Right hindlimb (tissue), 1 donor: ENCODE data around the gene PTPRE.
A peak's percentile ranks its signal among the peaks of the same experiment; 100 is the strongest.
"Not testable (repeated sequence)": the region's sequence is repeated elsewhere in the genome, so short reads cannot be mapped to it uniquely, and the experiment has no call there.

ENCODE experiments used
- DNase-seq: peaks from one replicate; pipeline ENCODE4 v3.0.0-alpha.2; 2018

Gene PTPRE

DNA sequence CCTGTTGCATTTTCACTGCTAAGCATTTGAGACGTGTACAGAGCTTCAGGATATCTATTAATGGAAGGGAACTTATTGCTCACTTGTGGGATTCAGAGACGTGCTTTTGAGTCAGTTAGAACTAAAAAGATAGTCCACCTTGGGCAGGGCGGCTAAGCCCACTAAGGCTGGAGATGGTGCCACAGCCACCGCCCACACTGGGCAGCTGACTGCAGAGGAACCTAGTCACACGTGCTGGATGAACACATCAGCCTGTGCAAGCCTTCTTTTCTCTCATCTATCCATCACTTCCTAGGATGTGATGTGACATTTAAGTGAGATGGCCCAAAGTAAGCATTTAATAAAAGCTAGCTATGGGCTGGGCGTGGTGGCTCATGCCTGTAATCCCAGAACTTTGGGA, 78.0 kb downstream of the PTPRE start:
- DNase-seq, result no peak

DNA sequence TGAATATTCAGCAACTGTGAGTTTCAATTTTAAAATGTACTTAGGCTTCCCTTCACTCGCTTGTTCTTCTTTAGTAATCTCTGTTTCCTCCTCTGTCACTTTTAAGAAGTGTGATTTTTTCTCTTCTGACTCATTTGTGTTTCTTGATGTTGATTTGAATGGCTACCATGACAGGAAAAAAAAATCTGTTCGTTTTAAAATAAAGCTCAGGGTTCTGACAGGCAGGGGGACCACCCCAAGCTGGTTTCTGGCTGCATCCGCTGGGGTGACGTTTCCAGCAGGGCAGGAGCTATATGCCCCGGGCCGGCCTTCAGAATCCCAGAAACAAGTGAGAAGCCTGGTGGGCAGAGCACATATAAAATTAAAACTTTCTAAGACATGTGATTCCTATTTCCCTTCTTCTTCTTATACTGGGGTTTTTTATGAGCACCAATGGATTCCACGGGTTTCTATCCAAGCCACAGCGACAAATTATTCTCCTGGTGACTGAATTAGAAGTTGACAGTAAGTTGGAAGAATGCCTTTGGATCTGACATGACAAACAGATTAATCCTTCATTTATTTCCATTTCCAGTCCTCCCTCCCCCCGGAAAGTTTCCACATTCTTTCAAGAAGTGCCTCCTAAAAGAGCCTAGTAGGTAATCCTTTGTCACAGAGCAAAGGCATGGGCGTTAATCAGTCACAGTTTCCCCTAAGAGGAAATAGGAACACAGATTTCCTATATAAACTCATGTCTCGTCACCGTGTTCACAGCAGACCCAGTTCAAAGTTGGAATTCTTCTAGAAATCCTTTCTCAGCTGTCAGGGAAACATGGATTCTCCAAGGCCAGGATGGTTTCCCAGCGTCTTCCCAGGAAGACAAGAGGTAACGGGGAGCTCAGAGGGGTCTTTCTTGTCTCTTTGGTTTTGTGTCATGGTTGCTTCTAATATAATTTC, 79.9 kb downstream of the PTPRE start:
- DNase-seq, result no peak

GRCh38 chr10:127987467-127988380, 80.8 kb downstream of the PTPRE start:
- no peak for DNase-seq

- no peak for DNase-seq
Measured at GRCh38 chr10:127989481-127990012, 82.6 kb downstream of the PTPRE start.

DNA sequence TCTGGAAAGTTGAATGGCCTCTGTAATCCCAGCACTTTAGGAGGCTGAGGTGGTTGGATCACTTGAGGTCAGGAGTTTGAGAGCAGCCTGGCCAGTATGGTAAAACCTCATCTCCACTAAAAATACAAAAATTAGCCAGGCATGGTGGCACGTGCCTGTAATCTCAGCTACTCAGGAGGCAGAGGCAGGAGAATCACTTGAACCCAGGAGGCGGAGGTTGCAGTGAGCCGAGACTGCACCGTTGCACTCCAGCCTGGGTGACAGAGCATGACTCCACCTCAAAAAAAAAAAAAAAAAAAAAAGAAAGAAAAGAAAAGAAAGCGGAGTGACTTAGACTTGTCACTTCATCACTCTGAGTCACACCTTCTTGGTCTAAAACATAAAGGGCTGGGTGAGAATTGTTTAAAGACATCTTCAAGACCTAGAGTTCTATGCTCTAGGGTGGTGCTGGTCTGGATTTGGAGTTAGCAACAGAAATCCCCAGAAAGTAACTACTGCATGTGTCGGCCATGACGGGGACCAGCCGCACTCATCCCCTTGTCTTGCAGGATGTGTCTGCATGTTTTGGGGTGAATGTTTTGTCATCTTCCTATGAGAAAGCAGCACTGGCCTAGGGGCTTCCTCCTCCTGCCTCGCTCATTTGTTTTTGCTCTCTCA, 83.4 kb downstream of the PTPRE start:
- DNase-seq, result not testable (repeated sequence)

- DNase-seq, result no peak
Measured at GRCh38 chr10:127990846-127991542, 84.1 kb downstream of the PTPRE start.

DNA sequence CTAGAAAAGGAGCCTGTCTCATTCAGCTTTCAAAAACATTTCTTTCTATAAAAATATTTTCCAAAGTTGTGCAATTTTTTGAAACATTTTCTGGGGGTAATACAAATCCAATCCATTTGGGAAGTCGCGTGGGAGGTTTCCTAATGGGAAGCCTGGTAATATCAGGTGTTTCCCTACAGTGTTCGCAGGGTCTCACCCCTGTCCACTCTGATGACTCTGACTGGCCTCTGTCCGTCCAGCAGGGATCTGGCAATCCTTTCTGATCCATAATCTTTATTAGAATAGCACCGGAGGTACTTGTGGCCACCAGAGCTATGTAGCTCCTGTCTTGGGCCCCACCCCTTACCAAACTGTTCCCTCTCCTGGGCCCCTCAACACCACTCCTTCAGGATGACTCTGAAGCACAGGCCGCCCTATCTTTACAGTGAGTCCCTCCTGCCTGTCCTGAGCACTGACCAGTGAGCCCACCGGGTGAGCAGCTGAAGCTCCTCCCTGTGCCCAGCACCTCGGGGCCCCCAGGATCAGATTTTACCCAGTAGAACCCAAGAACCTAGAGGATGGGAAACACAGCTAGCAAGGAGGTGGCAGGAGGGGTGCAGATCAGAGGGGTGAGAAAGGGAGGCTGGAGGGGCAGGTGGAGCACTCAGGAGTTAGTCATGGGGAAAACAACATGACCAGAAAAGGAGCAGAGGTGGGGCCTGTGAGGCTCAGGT, 84.8 kb downstream of the PTPRE start:
- DNase-seq, result no peak

GRCh38 chr10:127992376-127992775, 85.5 kb downstream of the PTPRE start:
- DNase-seq, result no peak

- no peak for DNase-seq
Measured at GRCh38 chr10:127993056-127993690, 86.3 kb downstream of the PTPRE start.

- DNase-seq, result no peak
Measured at GRCh38 chr10:127995939-127996338, 89.0 kb downstream of the PTPRE start.

GRCh38 chr10:127996586-127996985, 89.7 kb downstream of the PTPRE start:
- no peak for DNase-seq

DNA sequence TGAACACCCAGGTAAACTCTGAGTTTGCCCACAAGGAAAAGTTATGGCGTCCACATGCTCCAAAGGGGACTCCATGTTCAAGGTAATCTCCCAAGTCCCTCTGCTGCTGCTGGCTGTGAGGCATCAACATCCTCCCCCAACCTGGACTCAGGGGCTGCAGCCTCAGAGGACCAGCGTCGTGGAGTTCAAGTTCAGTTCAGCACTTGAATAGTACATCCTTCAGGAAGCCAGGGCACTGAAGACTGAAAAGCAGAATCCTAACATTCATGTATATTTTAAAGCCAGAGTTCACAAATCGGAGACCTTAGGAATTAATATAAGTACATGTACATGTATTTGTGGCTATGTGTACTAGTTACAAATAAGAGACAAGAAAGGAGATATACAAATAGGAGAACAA, 90.4 kb downstream of the PTPRE start:
- no peak for DNase-seq

DNA sequence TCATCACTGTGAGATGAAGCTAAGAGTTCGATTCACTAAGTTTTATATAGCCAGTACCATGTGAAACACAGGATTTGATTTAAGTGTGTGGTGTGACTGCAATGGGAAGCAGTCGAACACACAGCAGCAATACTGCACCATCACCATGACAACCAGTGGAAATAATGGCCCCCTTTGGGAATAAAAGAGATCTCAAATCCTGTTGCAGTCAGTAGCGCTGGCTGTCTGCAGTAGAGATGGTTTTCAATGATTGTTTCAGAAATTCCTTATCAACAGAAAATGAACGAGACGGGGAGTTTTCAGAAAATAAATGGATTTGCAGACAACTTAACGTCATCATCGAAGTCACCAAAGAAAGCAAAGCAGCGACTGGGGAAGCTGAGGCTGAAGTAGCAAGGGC, 91.0 kb downstream of the PTPRE start:
- peak; percentile 55 for DNase-seq

DNA sequence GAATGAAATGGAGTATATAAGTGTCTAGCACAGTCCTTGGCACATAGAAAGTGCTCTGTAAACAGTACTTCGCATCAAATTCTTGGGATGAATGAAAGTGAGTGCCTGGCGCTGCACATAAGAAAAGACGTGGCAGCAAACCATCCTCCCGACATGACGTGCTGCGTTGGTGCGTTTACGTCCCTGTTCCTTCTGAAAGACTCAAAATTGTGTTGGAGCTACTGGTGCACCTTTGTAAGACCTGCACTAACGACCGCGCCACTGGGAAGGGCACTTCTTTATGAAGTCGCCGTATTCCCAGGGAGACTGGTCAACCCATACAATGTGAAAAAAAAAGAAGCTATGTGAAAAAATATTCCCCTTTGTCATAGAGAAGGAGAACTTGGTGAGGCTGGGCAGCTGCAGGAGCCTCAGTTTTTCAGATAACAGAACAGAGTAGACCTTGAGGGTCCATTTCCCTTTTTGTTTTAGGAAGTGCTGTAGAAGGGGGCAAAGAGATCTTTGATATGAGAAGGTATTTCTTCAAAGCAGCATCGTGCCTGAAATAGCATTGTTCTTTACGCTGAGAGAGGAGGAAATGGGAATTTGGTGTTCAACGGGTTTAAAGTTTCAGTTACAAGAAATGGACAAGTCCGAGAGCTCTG, 91.7 kb downstream of the PTPRE start:
- DNase-seq, result no peak

DNA sequence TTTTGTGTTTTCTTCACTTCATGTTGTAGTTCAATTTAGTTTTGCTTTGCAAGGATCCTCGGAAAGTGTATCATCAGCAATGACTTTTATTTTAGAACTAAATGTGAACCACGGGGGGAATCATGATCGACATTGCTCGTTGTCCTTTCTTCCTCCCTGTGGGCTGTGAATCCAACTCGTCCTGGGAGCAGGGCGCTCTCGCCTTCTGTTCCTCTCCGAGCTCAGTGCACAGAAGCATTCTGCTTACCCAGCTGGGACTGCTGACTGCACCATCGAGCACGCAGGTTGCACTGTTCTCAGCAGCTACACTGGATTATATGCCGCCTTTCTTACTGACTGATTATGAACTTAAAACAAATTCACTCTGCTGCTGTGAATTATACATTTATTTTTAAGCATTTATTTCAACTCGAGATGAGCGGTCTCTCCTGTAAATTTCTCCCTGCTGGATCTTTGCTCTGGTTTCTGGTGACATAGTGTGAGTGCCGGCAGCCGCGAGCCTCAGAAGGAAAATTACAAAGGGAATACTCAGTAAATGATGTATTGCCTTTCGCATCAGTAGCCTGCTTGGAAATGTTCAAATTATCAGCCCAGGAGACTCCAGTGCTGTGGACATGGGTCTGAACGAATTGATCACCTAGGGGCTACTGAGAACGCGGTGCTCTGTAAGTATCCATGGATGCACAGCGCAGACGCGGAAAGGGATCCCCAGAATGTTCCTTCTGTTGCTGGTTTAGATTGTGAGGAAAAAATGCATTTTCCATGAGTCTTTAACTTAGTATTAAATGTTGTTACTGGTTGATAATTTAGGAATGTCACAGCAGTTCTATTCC, 92.6 kb downstream of the PTPRE start:
- no peak for DNase-seq

GRCh38 chr10:128000471-128001362, 93.8 kb downstream of the PTPRE start:
- no peak for DNase-seq

GRCh38 chr10:128001363-128001745, 94.5 kb downstream of the PTPRE start:
- DNase-seq, result no peak

GRCh38 chr10:128001849-128002248, 94.9 kb downstream of the PTPRE start:
- no peak for DNase-seq

- no peak for DNase-seq
Measured at GRCh38 chr10:128003521-128003920, 96.6 kb downstream of the PTPRE start.
